ENCODE data around the gene HSPA4. TPM values are rescaled to one million over a fixed set of nuclear protein-coding genes. Genes with fewer than 3 reads are reported as not detected.
"Not testable (repeated sequence)": the region's sequence is repeated elsewhere in the genome, so short reads cannot be mapped to it uniquely, and the experiment has no call there.

The HSPA4 gene
- total RNA-seq, 4 donors from 2014 or later: 32.8 to 48.3 (median 45.4) TPM

GRCh38 chr5:133041910-133042309 lies 9.9 kb upstream of the HSPA4 start:
- no peak overlapping the region for H3K27ac ChIP-seq
- H3K36me3 ChIP-seq: no peaks in the 10 kb centered on the region
- 88 to 91% methylated on average over 1 of the region's 1 CpG for WGBS, 2 donors
- no peaks in the 10 kb centered on the region for H3K4me1 ChIP-seq
- H3K27me3 ChIP-seq: no peaks in the 10 kb centered on the region
- TF ChIP-seq, protein P1, sequence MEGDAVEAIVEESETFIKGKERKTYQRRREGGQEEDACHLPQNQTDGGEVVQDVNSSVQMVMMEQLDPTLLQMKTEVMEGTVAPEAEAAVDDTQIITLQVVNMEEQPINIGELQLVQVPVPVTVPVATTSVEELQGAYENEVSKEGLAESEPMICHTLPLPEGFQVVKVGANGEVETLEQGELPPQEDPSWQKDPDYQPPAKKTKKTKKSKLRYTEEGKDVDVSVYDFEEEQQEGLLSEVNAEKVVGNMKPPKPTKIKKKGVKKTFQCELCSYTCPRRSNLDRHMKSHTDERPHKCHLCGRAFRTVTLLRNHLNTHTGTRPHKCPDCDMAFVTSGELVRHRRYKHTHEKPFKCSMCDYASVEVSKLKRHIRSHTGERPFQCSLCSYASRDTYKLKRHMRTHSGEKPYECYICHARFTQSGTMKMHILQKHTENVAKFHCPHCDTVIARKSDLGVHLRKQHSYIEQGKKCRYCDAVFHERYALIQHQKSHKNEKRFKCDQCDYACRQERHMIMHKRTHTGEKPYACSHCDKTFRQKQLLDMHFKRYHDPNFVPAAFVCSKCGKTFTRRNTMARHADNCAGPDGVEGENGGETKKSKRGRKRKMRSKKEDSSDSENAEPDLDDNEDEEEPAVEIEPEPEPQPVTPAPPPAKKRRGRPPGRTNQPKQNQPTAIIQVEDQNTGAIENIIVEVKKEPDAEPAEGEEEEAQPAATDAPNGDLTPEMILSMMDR (IDR thresholded peaks at IDR 0.05): no peak
- TF ChIP-seq POLR2A (IDR thresholded peaks at IDR 0.05) (no peak), EP300 (IDR thresholded peaks at IDR 0.05) (no peak)
- no peak for DNase-seq (ENCODE audit: low spot score in 2 of 2)
- no peaks in the 10 kb centered on the region for H3K9me3 ChIP-seq
- H3K4me3 ChIP-seq: no peak overlapping the region

DNA sequence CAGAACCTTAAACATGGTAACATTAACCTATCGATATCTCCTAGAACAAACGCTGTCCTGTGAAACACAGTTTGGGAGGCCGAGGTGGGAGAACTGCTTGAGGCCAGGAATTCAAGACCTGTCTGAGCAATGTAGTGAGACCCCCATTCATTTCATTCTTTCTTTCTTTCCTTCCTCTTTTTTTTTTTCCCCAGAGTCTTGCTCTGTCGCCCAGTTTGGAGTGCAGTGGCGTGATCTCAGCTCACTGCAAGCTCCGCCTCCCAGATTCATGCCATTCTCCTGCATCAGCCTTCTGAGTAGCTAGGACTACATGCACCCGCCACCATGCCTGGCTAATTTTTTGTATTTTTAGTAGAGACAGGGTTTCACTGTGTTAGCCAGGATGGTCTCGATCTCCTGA lies 5.3 kb upstream of the HSPA4 start:
- DNase-seq (ENCODE audit: low spot score in 2 of 2); H3K27ac ChIP-seq: not testable (repeated sequence)

GRCh38 chr5:133047404-133047803 lies 4.4 kb upstream of the HSPA4 start:
- no peaks in the 10 kb centered on the region for H3K27me3 ChIP-seq
- H3K36me3 ChIP-seq: no peaks in the 10 kb centered on the region
- no peak overlapping the region for H3K4me3 ChIP-seq
- no peak overlapping the region for H3K27ac ChIP-seq
- DNase-seq (ENCODE audit: low spot score in 2 of 2): no peak
- TF ChIP-seq, protein P1 (IDR thresholded peaks at IDR 0.05): no peak
- TF ChIP-seq EP300 (IDR thresholded peaks at IDR 0.05) (no peak), POLR2A (IDR thresholded peaks at IDR 0.05) (no peak)
- no peaks in the 10 kb centered on the region for H3K9me3 ChIP-seq
- 88 to 90% methylated on average over 6 to 19 of the region's 19 CpGs for WGBS, 2 donors
- peaks cover 0 to 15% (median 9%) of the 10 kb centered on the region in 4 donors for H3K4me1 ChIP-seq

More for the DNA sequence above, 5.3 kb upstream of the HSPA4 start:
- 80 to 87% methylated on average over 8 of the region's 8 CpGs for WGBS, 2 donors
- not testable (repeated sequence) for H3K27me3 ChIP-seq, H3K36me3 ChIP-seq, H3K9me3 ChIP-seq, H3K4me3 ChIP-seq
- H3K4me1 ChIP-seq: peaks cover 0 to 15% (median 9%) of the 10 kb centered on the region in 4 donors

- no peak for DNase-seq (ENCODE audit: low spot score in 2 of 2)
- H3K4me1 ChIP-seq: peaks cover 0 to 30% (median 20%) of the 10 kb centered on the region in 4 donors
- 35 to 39% methylated on average over 6 of the region's 6 CpGs for WGBS, 2 donors
- H3K27ac ChIP-seq: no peak overlapping the region
- no peaks in the 10 kb centered on the region for H3K36me3 ChIP-seq
- H3K27me3 ChIP-seq: no peaks in the 10 kb centered on the region
- no peaks in the 10 kb centered on the region for H3K9me3 ChIP-seq
- no peak overlapping the region for H3K4me3 ChIP-seq
- TF ChIP-seq, protein P1 (IDR thresholded peaks at IDR 0.05): no peak
Measured at GRCh38 chr5:133048993-133049725, 2.7 kb upstream of the HSPA4 start.

DNA sequence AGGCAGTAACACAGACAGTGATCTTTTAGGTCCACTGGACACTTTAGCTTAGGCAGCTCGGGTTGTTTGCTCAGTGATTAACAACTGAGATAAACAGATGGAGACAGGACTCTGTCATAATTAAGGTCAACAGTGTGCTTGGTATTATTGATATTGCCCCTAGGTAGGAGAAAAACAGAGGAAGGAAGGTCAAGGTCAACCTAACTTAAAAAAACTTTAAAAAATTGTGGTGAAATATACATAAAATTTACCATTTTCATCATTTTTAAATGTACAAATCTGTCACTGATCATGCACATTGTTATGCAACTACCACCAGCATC lies 2.1 kb upstream of the HSPA4 start:
- no peaks in the 10 kb centered on the region for H3K9me3 ChIP-seq
- H3K36me3 ChIP-seq: no peaks in the 10 kb centered on the region
- H3K4me1 ChIP-seq: peaks cover 0 to 35% (median 22%) of the 10 kb centered on the region in 4 donors
- no peak overlapping the region for H3K4me3 ChIP-seq
- no peak for DNase-seq (ENCODE audit: low spot score in 2 of 2)
- H3K27me3 ChIP-seq: no peaks in the 10 kb centered on the region
- WGBS, 2 donors: 38 to 48% methylated on average over 1 of the region's 1 CpG
- no peak overlapping the region for H3K27ac ChIP-seq
- TF ChIP-seq, protein P1 (IDR thresholded peaks at IDR 0.05): no peak
- no peak for TF ChIP-seq POLR2A (IDR thresholded peaks at IDR 0.05)
- no peak for TF ChIP-seq EP300 (IDR thresholded peaks at IDR 0.05)
